ENCODE data around the gene UBR1. TPM values are rescaled to one million over a fixed set of nuclear protein-coding genes. Genes with fewer than 3 reads are reported as not detected.
"Not testable (repeated sequence)": the region's sequence is repeated elsewhere in the genome, so short reads cannot be mapped to it uniquely, and the experiment has no call there.

Gene UBR1
- total RNA-seq, 2 experiments from 2014 or later, result 27.3 to 29.2 TPM

GRCh38 chr15:43048935-43049334 lies 56.9 kb downstream of the UBR1 start:
- CTCF ChIA-PET, result no interaction called here
- DNase-seq (no peak), ATAC-seq (no peak)
- no peak overlapping the region for H3K27ac Mint-ChIP-seq
- no peak overlapping the region for H3K4me3 Mint-ChIP-seq
- peaks cover 31% of the 10 kb centered on the region for H3K36me3 Mint-ChIP-seq (ENCODE audit: low read depth)
- no peak for TF ChIP-seq CTCF (IDR thresholded peaks at IDR 0.05)
- no peaks in the 10 kb centered on the region for H3K27me3 Mint-ChIP-seq
- intact Hi-C loops (cut with micrococcal nuclease), result no loop called here
- H3K4me1 Mint-ChIP-seq (ENCODE audit: low read depth), result no peaks in the 10 kb centered on the region
- no peaks in the 10 kb centered on the region for H3K9me3 Mint-ChIP-seq
- POLR2A ChIA-PET, result no interaction called here

GRCh38 chr15:43046484-43046883 lies 59.4 kb downstream of the UBR1 start:
- Mint-ChIP-seq H3K4me1 (ENCODE audit: low read depth) (no peaks in the 10 kb centered on the region), H3K27me3 (no peaks in the 10 kb centered on the region), H3K36me3 (ENCODE audit: low read depth) (peaks cover 42% of the 10 kb centered on the region), H3K9me3 (peaks cover 2% of the 10 kb centered on the region), H3K4me3 (no peak overlapping the region), H3K27ac (no peak overlapping the region)
- POLR2A ChIA-PET, result no interaction called here
- no peak for TF ChIP-seq CTCF (IDR thresholded peaks at IDR 0.05)
- no peak for DNase-seq
- intact Hi-C loops (cut with micrococcal nuclease), result no loop called here
- CTCF ChIA-PET, result no interaction called here
- ATAC-seq, result no peak

- Mint-ChIP-seq H3K27me3 (no peaks in the 10 kb centered on the region), H3K9me3 (peaks cover 4% of the 10 kb centered on the region), H3K36me3 (ENCODE audit: low read depth) (peaks cover 48% of the 10 kb centered on the region), H3K27ac (no peak overlapping the region), H3K4me1 (ENCODE audit: low read depth) (no peaks in the 10 kb centered on the region), H3K4me3 (no peak overlapping the region)
- POLR2A ChIA-PET, result no interaction called here
- intact Hi-C loops (cut with micrococcal nuclease), result no loop called here
- CTCF ChIA-PET, result interaction anchor here (0.9 to 1.2 kb wide), 2 partner anchors 27 to 116 kb away, joined by 3 to 4 read pairs; no protein-coding TSS in a partner anchor
- no peak for TF ChIP-seq CTCF (IDR thresholded peaks at IDR 0.05)
- DNase-seq, result no peak
- ATAC-seq, result no peak
Measured at GRCh38 chr15:43042885-43043284, 63.0 kb downstream of the UBR1 start.

- H3K27me3 Mint-ChIP-seq; POLR2A ChIA-PET; H3K4me1 Mint-ChIP-seq (ENCODE audit: low read depth); ATAC-seq; CTCF ChIA-PET; H3K27ac Mint-ChIP-seq; intact Hi-C loops (cut with micrococcal nuclease); H3K4me3 Mint-ChIP-seq; DNase-seq; H3K9me3 Mint-ChIP-seq: not testable (repeated sequence)
- peaks cover 55% of the 10 kb centered on the region for H3K36me3 Mint-ChIP-seq (ENCODE audit: low read depth)
Measured at GRCh38 chr15:43041085-43041484, 64.8 kb downstream of the UBR1 start.

GRCh38 chr15:43035240-43035639 lies 70.6 kb downstream of the UBR1 start:
- POLR2A ChIA-PET; intact Hi-C loops (cut with micrococcal nuclease): not testable (repeated sequence)

GRCh38 chr15:43029476-43029875 lies 76.4 kb downstream of the UBR1 start:
- ChIA-PET CTCF (no interaction called here), POLR2A (no interaction called here)
- Mint-ChIP-seq H3K27me3 (no peaks in the 10 kb centered on the region), H3K9me3 (no peaks in the 10 kb centered on the region), H3K4me1 (ENCODE audit: low read depth) (no peaks in the 10 kb centered on the region), H3K36me3 (ENCODE audit: low read depth) (peaks cover 29% of the 10 kb centered on the region), H3K4me3 (no peak overlapping the region), H3K27ac (no peak overlapping the region)
- no peak for TF ChIP-seq CTCF (IDR thresholded peaks at IDR 0.05)
- DNase-seq, result no peak
- intact Hi-C loops (cut with micrococcal nuclease), result no loop called here
- no peak for ATAC-seq

More at GRCh38 chr15:43035240-43035639, 70.6 kb downstream of the UBR1 start:
- H3K27me3 Mint-ChIP-seq; DNase-seq; CTCF ChIA-PET; H3K27ac Mint-ChIP-seq; H3K4me3 Mint-ChIP-seq; ATAC-seq; H3K4me1 Mint-ChIP-seq (ENCODE audit: low read depth); H3K9me3 Mint-ChIP-seq: not testable (repeated sequence)
- peaks cover 32% of the 10 kb centered on the region for H3K36me3 Mint-ChIP-seq (ENCODE audit: low read depth)

All from activated CD8-positive, alpha-beta T cell treated with anti-CD3 and anti-CD28 coated beads for 36 hours (primary cell).